Neural progenitor cell (in vitro differentiated cells): ENCODE data around the gene ODAD4.

Experiments
- EZH2 ChIP-seq: fragments of 200-600 bp; sonication (generic); IDR thresholded peaks from 2 replicates; pipeline ENCODE4 v1.6.1; 2017; ENCODE audit warnings: antibody characterized with exemption, mild to moderate bottlenecking, moderate library complexity
- TF ChIP-seq, protein P1 (sequence below): fragments of 200-600 bp; sonication (generic); IDR thresholded peaks from 2 replicates; pipeline ENCODE4 v1.5.1; 2017; ENCODE audit warnings: antibody characterized with exemption, mild to moderate bottlenecking

DNA sequence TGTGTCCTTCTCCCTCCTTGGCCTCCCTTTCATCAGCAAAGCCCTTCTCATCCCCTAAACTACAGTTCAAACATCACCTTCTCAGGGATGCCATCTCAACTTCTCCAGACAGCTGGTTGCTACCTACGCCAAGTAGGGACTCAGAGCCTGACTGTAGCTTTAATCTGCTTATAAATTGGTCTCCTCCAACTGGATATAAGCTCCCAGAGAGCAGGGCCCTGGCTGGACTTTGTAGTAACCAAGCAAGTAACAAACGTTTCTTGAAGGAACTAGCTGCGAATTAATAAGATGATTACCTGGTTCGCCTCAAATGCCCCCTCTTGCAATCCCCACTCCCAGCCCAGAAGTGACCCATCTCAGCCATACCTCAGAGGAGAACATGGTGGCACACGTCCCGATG is 47.7 kb upstream of the ODAD4 start:
- TF ChIP-seq, protein P1, sequence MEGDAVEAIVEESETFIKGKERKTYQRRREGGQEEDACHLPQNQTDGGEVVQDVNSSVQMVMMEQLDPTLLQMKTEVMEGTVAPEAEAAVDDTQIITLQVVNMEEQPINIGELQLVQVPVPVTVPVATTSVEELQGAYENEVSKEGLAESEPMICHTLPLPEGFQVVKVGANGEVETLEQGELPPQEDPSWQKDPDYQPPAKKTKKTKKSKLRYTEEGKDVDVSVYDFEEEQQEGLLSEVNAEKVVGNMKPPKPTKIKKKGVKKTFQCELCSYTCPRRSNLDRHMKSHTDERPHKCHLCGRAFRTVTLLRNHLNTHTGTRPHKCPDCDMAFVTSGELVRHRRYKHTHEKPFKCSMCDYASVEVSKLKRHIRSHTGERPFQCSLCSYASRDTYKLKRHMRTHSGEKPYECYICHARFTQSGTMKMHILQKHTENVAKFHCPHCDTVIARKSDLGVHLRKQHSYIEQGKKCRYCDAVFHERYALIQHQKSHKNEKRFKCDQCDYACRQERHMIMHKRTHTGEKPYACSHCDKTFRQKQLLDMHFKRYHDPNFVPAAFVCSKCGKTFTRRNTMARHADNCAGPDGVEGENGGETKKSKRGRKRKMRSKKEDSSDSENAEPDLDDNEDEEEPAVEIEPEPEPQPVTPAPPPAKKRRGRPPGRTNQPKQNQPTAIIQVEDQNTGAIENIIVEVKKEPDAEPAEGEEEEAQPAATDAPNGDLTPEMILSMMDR, result no peak
- no peak for TF ChIP-seq EZH2
